Loucy (cell line): ENCODE measurements around the gene DYNLT2.

Experiments used
- H2AFZ ChIP-seq: fragments of 200-600 bp; sonication (generic); 2 replicates; pipeline ENCODE4 v1.6.0; 2016; ENCODE audit warnings: antibody characterized with exemption, mild to moderate bottlenecking, low read length, moderate library complexity
- H3F3A ChIP-seq: fragments of 200-600 bp; 2 replicates; pipeline ENCODE4 v1.6.0; 2016; ENCODE audit warnings: antibody characterized with exemption, low read depth, mild to moderate bottlenecking
- H3K27me3 ChIP-seq: fragments of 200-600 bp; sonication (generic); 2 replicates; pipeline ENCODE4 v1.6.1; 2014; ENCODE audit warnings: low read length, mild to moderate bottlenecking; ENCODE audit not compliant: insufficient read depth, poor library complexity, severe bottlenecking
- H3K36me3 ChIP-seq: fragments of 200-600 bp; sonication (generic); 2 replicates; pipeline ENCODE4 v1.6.1; 2016; ENCODE audit warnings: low read length; ENCODE audit not compliant: insufficient read depth
- H3K4me1 ChIP-seq: fragments of 200-600 bp; sonication (generic); 2 replicates; pipeline ENCODE4 v1.5.1; 2014; ENCODE audit warnings: low read length, mild to moderate bottlenecking; ENCODE audit not compliant: insufficient read depth, poor library complexity, severe bottlenecking
- H3K4me2 ChIP-seq: fragments of 200-600 bp; sonication (generic); 2 replicates; pipeline ENCODE4 v1.6.0; 2014; ENCODE audit warnings: antibody characterized with exemption, low read length, low read depth, mild to moderate bottlenecking; ENCODE audit not compliant: poor library complexity, severe bottlenecking
- H3K4me3 ChIP-seq: fragments of 200-600 bp; sonication (generic); 2 replicates; pipeline ENCODE4 v1.5.1; 2014; ENCODE audit warnings: low read length, mild to moderate bottlenecking, mixed read lengths; ENCODE audit not compliant: poor library complexity, severe bottlenecking
- H3K79me2 ChIP-seq: fragments of 200-600 bp; sonication (generic); 2 replicates; pipeline ENCODE4 v1.6.1; 2014; ENCODE audit warnings: low read length; ENCODE audit not compliant: insufficient read depth
- H3K9ac ChIP-seq: fragments of 200-600 bp; sonication (generic); 2 replicates; pipeline ENCODE4 v1.6.0; 2014; ENCODE audit warnings: mild to moderate bottlenecking, low read depth, low read length, moderate library complexity; ENCODE audit not compliant: poor library complexity, severe bottlenecking
- H3K9me2 ChIP-seq: fragments of 200-600 bp; sonication (generic); replicated peaks from 2 replicates; pipeline ENCODE4 v1.6.1; 2016; ENCODE audit warnings: low read depth, low read length, mixed read lengths
- H3K9me3 ChIP-seq: fragments of 200-600 bp; sonication (generic); 2 replicates; pipeline ENCODE4 v1.6.1; 2014; ENCODE audit warnings: mild to moderate bottlenecking, antibody characterized with exemption, low read length, low read depth; ENCODE audit not compliant: insufficient read depth
- H4K20me1 ChIP-seq: fragments of 200-600 bp; sonication (generic); 2 replicates; pipeline ENCODE4 v1.6.0; 2014; ENCODE audit warnings: antibody characterized with exemption, low read length, mild to moderate bottlenecking; ENCODE audit not compliant: insufficient read depth, poor library complexity, severe bottlenecking
- CTCF ChIP-seq: fragments of 200-600 bp; sonication (generic); conservative IDR thresholded peaks from 2 replicates; pipeline ENCODE4 v1.5.1; 2014; ENCODE audit warnings: mild to moderate bottlenecking, antibody characterized with exemption, low read length
- EZH2phosphoT487 ChIP-seq: fragments of 200-600 bp; IDR thresholded peaks from 2 replicates; pipeline ENCODE4 v1.6.1; 2018; ENCODE audit warnings: antibody characterized with exemption, mild to moderate bottlenecking, moderate library complexity, borderline replicate concordance

Gene DYNLT2

GRCh38 chr6:169763881-169764280 lies 12.5 kb upstream of the DYNLT2 start:
- Histone ChIP-seq H3K79me2 (no peaks in the 10 kb centered on the region), H3K27me3 (no peaks in the 10 kb centered on the region), H3K4me3 (no peak overlapping the region), H3K4me2 (no peak overlapping the region), H3F3A (no peaks in the 10 kb centered on the region), H3K4me1 (no peaks in the 10 kb centered on the region), H3K9ac (no peak overlapping the region), H2AFZ (no peak overlapping the region), H3K9me2 (no peaks in the 10 kb centered on the region), H3K36me3 (no peaks in the 10 kb centered on the region), H3K9me3 (no peaks in the 10 kb centered on the region), H4K20me1 (no peaks in the 10 kb centered on the region)
- TF ChIP-seq EZH2phosphoT487 (no peak), CTCF (no peak)

- no peak overlapping the region for H2AFZ ChIP-seq
- no peaks in the 10 kb centered on the region for H3K4me1 ChIP-seq
- no peaks in the 10 kb centered on the region for H3K79me2 ChIP-seq
- no peaks in the 10 kb centered on the region for H4K20me1 ChIP-seq
- no peaks in the 10 kb centered on the region for H3K27me3 ChIP-seq
- no peaks in the 10 kb centered on the region for H3K9me2 ChIP-seq
- TF ChIP-seq EZH2phosphoT487 (no peak), CTCF (no peak)
- H3K9ac ChIP-seq = no peak overlapping the region
- H3K4me2 ChIP-seq = no peak overlapping the region
- no peaks in the 10 kb centered on the region for H3F3A ChIP-seq
- H3K4me3 ChIP-seq = no peak overlapping the region
- H3K36me3 ChIP-seq = no peaks in the 10 kb centered on the region
- H3K9me3 ChIP-seq = no peaks in the 10 kb centered on the region
Observed at GRCh38 chr6:169763308-169763707, 11.9 kb upstream of the DYNLT2 start.

GRCh38 chr6:169755162-169755561 lies 3.8 kb upstream of the DYNLT2 start:
- TF ChIP-seq CTCF (no peak), EZH2phosphoT487 (no peak)
- H3K4me2 ChIP-seq = no peak overlapping the region
- no peaks in the 10 kb centered on the region for H3K9me3 ChIP-seq
- no peak overlapping the region for H3K9ac ChIP-seq
- H3K36me3 ChIP-seq = no peaks in the 10 kb centered on the region
- peaks cover 21% of the 10 kb centered on the region for H3K4me1 ChIP-seq
- H3F3A ChIP-seq = no peaks in the 10 kb centered on the region
- no peak overlapping the region for H3K4me3 ChIP-seq
- no peaks in the 10 kb centered on the region for H3K27me3 ChIP-seq
- peaks cover 27% of the 10 kb centered on the region for H3K79me2 ChIP-seq
- H4K20me1 ChIP-seq = no peaks in the 10 kb centered on the region
- H2AFZ ChIP-seq = no peak overlapping the region
- H3K9me2 ChIP-seq = no peaks in the 10 kb centered on the region
